DND-41 (cell line): ENCODE data around the gene ADAMTS8.

Source experiments
- CTCF ChIP-seq: IDR thresholded peaks from 2 replicates; pipeline ENCODE4 v1.5.1; 2012; ENCODE audit warnings: borderline replicate concordance, low read length, moderate library complexity, mild to moderate bottlenecking; ENCODE audit not compliant: poor library complexity, severe bottlenecking; ENCODE audit errors: extremely low read depth
- EZH2 ChIP-seq: IDR thresholded peaks from 3 replicates; pipeline ENCODE4 v1.6.1; 2012; ENCODE audit warnings: borderline replicate concordance, low read depth, mild to moderate bottlenecking, moderate library complexity, low read length, inconsistent platforms; ENCODE audit not compliant: severe bottlenecking

GRCh38 chr11:130452940-130453339 lies 24.5 kb upstream of the ADAMTS8 start:
- TF ChIP-seq CTCF (no peak), EZH2 (no peak)
